GM12873 (cell line): Measurements from ENCODE around the gene FASTKD3.
A peak's percentile ranks its signal among the peaks of the same experiment; 100 is the strongest.

ENCODE experiments used
- TF ChIP-seq, protein P1 (sequence below): IDR thresholded peaks from 2 replicates; pipeline ENCODE4 v1.5.1; 2012; ENCODE audit warnings: low read depth, mild to moderate bottlenecking, moderate library complexity, low read length, control low read depth; ENCODE audit not compliant: insufficient read depth; ENCODE audit errors: missing control alignments

The FASTKD3 gene

GRCh38 chr5:7825630-7826029, 43.2 kb downstream of the FASTKD3 start:
- TF ChIP-seq, protein P1, sequence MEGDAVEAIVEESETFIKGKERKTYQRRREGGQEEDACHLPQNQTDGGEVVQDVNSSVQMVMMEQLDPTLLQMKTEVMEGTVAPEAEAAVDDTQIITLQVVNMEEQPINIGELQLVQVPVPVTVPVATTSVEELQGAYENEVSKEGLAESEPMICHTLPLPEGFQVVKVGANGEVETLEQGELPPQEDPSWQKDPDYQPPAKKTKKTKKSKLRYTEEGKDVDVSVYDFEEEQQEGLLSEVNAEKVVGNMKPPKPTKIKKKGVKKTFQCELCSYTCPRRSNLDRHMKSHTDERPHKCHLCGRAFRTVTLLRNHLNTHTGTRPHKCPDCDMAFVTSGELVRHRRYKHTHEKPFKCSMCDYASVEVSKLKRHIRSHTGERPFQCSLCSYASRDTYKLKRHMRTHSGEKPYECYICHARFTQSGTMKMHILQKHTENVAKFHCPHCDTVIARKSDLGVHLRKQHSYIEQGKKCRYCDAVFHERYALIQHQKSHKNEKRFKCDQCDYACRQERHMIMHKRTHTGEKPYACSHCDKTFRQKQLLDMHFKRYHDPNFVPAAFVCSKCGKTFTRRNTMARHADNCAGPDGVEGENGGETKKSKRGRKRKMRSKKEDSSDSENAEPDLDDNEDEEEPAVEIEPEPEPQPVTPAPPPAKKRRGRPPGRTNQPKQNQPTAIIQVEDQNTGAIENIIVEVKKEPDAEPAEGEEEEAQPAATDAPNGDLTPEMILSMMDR: no peak

DNA sequence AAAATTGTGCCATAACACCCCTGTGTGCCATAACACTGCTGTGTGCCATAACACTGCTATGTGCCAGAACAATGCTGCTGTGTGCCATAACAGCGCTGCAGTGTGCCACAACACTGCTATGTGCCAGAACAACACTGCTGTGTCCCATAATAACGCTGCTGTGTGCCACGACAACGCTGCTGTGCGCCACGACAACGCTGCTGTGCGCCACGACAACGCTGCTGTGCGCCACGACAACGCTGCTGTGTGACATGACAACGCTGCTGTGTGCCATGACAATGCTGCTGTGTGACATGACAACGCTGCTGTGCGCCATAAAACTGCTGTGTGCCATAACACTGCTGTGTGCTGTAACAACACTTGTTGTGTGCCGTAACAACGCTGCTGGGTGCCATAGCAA, 43.8 kb downstream of the FASTKD3 start:
- TF ChIP-seq, protein P1: no peak

DNA sequence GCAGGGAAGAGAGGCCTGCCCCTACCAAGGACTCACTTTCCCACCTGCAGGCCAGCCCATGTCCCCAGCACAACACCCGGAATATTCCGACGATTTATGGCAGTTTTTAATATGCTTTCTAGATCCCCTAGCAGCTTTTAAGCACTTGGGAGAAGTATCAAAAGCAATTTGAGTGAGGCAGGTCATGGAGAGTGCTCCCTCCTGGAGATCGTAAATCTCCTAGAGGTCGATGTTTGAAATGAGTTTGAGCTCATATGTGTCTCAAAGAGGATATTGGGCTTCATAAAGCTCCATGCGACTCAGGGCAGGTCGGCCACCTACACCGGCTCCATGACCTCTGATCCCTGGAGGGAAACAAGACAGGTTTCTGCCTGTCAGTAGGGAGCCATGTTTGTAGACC, 45.2 kb downstream of the FASTKD3 start:
- TF ChIP-seq, protein P1: no peak

- TF ChIP-seq, protein P1: no peak
These were observed 46.4 kb downstream of the FASTKD3 start for GRCh38 chr5:7822449-7822848.

GRCh38 chr5:7816535-7816901, 52.3 kb downstream of the FASTKD3 start:
- TF ChIP-seq, protein P1: no peak

- TF ChIP-seq, protein P1: peak; percentile 96
These were observed 52.8 kb downstream of the FASTKD3 start for GRCh38 chr5:7815892-7816534.

- TF ChIP-seq, protein P1: no peak
These were observed 54.0 kb downstream of the FASTKD3 start for GRCh38 chr5:7814816-7815215.
